Thyroid gland (tissue), 4 donors: ENCODE results near the gene PHLPP1. TPM values are rescaled to one million over a fixed set of nuclear protein-coding genes. Genes with fewer than 3 reads are reported as not detected.

ENCODE experiments used
- DNase-seq, 2 donors: peaks; one replicate each; pipeline ENCODE4 v3.0.0-alpha.2; 2019
- H3K27ac ChIP-seq, 3 donors: fragments of 200-600 bp; sonication (generic); 1 replicate in 2 of 3; 2 replicates in 1 of 3; pipeline ENCODE4 v1.5.1; 2016 to 2019; ENCODE audit warnings: mild to moderate bottlenecking in 1 of 3, moderate library complexity in 1 of 3
- H3K27me3 ChIP-seq: fragments of 200-600 bp; sonication (generic); one replicate; pipeline ENCODE4 v1.5.1; 2019
- H3K36me3 ChIP-seq, 2 donors: fragments of 200-600 bp; sonication (generic); one replicate each; pipeline ENCODE4 v1.5.1; 2016 to 2019
- H3K4me1 ChIP-seq, 2 donors: fragments of 200-600 bp; sonication (generic); one replicate each; pipeline ENCODE4 v1.5.1; 2017 to 2019
- H3K4me3 ChIP-seq, 3 donors: fragments of 200-600 bp; sonication (generic); replicated peaks in 1 of 3; 1 replicate in 2 of 3; 2 replicates in 1 of 3; pipeline ENCODE4 v1.5.1; 2016; ENCODE audit warnings: mild to moderate bottlenecking in 1 of 3
- H3K9me3 ChIP-seq: fragments of 200-600 bp; sonication (generic); one replicate; pipeline ENCODE4 v1.5.1; 2017
- CTCF ChIP-seq, 6 experiments: fragments of 200-600 bp in 3 of 6; fragments of 450-650 bp in 3 of 6; sonication (generic) in 3 of 6; IDR thresholded peaks; one replicate each; pipeline ENCODE4 v1.5.1; 2016 to 2019; ENCODE audit warnings: antibody characterized with exemption in 6 of 6, mild to moderate bottlenecking in 2 of 6, inconsistent platforms in 1 of 6, moderate library complexity in 1 of 6
- POLR2A ChIP-seq, 2 donors: fragments of 450-650 bp; IDR thresholded peaks; one replicate each; pipeline ENCODE4 v1.6.1; 2017; ENCODE audit warnings: antibody characterized with exemption in 2 of 2, mild to moderate bottlenecking in 2 of 2, moderate library complexity in 1 of 2
- WGBS, 2 donors: methylation state at CpG; one replicate each; pipeline ENCODE4 v1.1.5; 2017; 5-methylcytosine and 5-hydroxymethylcytosine counted together
- intact Hi-C: fragments of 100-400 bp; cut with DNase I; formaldehyde crosslinking; loops from one replicate; pipeline ENCODE4 v1.15.1; 2023
- total RNA-seq, 4 donors: library from RNA; depleted of rRNA; stranded (reverse); fragments of >200 nt; gene quantifications; one replicate each; pipeline ENCODE4 v1.2.3, GENCODE V29; 2016

PHLPP1 gene
- total RNA-seq, 4 donors from 2014 or later, result 14.6 to 22.7 (median 20.4) TPM

- intact Hi-C loops, result no loop called here
- no peaks in the 10 kb centered on the region for H3K9me3 ChIP-seq
- H3K36me3 ChIP-seq, result no peaks in the 10 kb centered on the region
- no peak for DNase-seq
- H3K4me1 ChIP-seq, result peaks cover 0 to 5% of the 10 kb centered on the region in 2 donors
- no peak overlapping the region for H3K4me3 ChIP-seq
- 97 to 98% methylated on average over 1 of the region's 1 CpG for WGBS, 2 donors
- H3K27ac ChIP-seq, result no peak overlapping the region
- TF ChIP-seq CTCF (IDR thresholded peaks at IDR 0.05), result no peak
- no peak for TF ChIP-seq POLR2A (IDR thresholded peaks at IDR 0.05)
- H3K27me3 ChIP-seq, result no peaks in the 10 kb centered on the region
Measured at GRCh38 chr18:62842898-62843297, 127.6 kb downstream of the PHLPP1 start.

GRCh38 chr18:62844850-62845643, 129.7 kb downstream of the PHLPP1 start:
- no peaks in the 10 kb centered on the region for H3K4me1 ChIP-seq
- H3K36me3 ChIP-seq, result no peaks in the 10 kb centered on the region
- no peak for DNase-seq
- TF ChIP-seq CTCF (IDR thresholded peaks at IDR 0.05) (no peak), POLR2A (IDR thresholded peaks at IDR 0.05) (no peak)
- no peak overlapping the region for H3K27ac ChIP-seq
- no peaks in the 10 kb centered on the region for H3K27me3 ChIP-seq
- intact Hi-C loops, result no loop called here
- no peak overlapping the region for H3K4me3 ChIP-seq
- H3K9me3 ChIP-seq, result no peaks in the 10 kb centered on the region
- WGBS, 2 donors, result 92 to 93% methylated on average over 7 of the region's 7 CpGs

DNA sequence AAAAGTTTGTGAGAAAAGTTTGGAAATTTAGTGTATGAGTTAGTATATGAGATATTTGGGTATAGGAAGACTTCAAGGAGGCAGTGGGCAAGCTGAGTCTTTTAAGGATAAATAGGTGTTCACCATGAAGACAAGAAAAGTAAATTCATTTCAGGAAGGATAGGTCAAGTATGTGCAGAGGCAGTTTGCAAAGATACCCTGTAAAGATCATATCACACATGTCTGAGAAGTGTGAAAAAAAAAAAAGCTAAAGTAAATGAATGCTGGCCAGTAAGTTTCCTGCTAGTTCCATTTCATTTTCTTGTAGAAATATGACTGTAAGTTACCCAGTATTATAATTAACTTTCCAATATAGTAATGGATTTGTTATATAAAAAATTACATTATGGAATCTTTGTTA, 131.0 kb downstream of the PHLPP1 start:
- no peaks in the 10 kb centered on the region for H3K36me3 ChIP-seq
- TF ChIP-seq POLR2A (IDR thresholded peaks at IDR 0.05) (no peak), CTCF (IDR thresholded peaks at IDR 0.05) (no peak)
- H3K4me3 ChIP-seq, result no peak overlapping the region
- H3K9me3 ChIP-seq, result no peaks in the 10 kb centered on the region
- no peak overlapping the region for H3K27ac ChIP-seq
- DNase-seq, result no peak
- intact Hi-C loops, result no loop called here
- no peaks in the 10 kb centered on the region for H3K4me1 ChIP-seq
- H3K27me3 ChIP-seq, result no peaks in the 10 kb centered on the region

DNA sequence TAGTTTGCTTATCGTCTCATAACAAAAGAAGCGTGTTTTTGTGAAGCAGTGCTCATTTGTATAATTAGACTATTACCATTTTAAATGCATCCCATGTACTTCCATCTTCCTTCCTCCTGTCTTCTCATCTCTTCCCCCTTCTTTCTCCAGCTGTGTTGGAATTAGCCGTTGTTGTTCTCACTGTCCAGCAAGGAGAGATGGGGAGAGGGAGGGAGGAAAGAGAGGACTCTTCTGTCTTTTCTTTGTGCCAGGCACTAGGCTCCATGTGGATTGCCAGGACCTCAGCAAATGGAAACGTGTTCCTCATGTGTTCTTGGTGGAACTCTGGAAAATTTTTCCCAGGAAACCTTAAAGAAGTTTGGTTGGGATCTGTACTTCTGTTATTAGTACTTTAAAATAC, 131.7 kb downstream of the PHLPP1 start:
- no peak overlapping the region for H3K4me3 ChIP-seq
- no peaks in the 10 kb centered on the region for H3K36me3 ChIP-seq
- TF ChIP-seq CTCF (IDR thresholded peaks at IDR 0.05), result no peak
- no peak for TF ChIP-seq POLR2A (IDR thresholded peaks at IDR 0.05)
- no peaks in the 10 kb centered on the region for H3K4me1 ChIP-seq
- H3K9me3 ChIP-seq, result no peaks in the 10 kb centered on the region
- no peak overlapping the region for H3K27ac ChIP-seq
- intact Hi-C loops, result no loop called here
- DNase-seq, result no peak
- WGBS, 2 donors, result 73 to 82% methylated on average over 4 of the region's 4 CpGs
- no peaks in the 10 kb centered on the region for H3K27me3 ChIP-seq

- TF ChIP-seq POLR2A (IDR thresholded peaks at IDR 0.05) (no peak), CTCF (IDR thresholded peaks at IDR 0.05) (no peak)
- no peak for DNase-seq
- Histone ChIP-seq H3K27me3 (no peaks in the 10 kb centered on the region), H3K4me3 (no peak overlapping the region), H3K36me3 (no peaks in the 10 kb centered on the region), H3K9me3 (no peaks in the 10 kb centered on the region), H3K4me1 (no peaks in the 10 kb centered on the region), H3K27ac (no peak overlapping the region)
- intact Hi-C loops, result no loop called here
- 96 to 100% methylated on average over 1 of the region's 1 CpG for WGBS, 2 donors
Measured at GRCh38 chr18:62848946-62849345, 133.6 kb downstream of the PHLPP1 start.
